ENCODE results near the gene FAM174B. TPM values are rescaled to one million over a fixed set of nuclear protein-coding genes. Genes with fewer than 3 reads are reported as not detected.

Gene FAM174B
- total RNA-seq, 1 experiment from 2014 or later, result 0.30 TPM

DNA sequence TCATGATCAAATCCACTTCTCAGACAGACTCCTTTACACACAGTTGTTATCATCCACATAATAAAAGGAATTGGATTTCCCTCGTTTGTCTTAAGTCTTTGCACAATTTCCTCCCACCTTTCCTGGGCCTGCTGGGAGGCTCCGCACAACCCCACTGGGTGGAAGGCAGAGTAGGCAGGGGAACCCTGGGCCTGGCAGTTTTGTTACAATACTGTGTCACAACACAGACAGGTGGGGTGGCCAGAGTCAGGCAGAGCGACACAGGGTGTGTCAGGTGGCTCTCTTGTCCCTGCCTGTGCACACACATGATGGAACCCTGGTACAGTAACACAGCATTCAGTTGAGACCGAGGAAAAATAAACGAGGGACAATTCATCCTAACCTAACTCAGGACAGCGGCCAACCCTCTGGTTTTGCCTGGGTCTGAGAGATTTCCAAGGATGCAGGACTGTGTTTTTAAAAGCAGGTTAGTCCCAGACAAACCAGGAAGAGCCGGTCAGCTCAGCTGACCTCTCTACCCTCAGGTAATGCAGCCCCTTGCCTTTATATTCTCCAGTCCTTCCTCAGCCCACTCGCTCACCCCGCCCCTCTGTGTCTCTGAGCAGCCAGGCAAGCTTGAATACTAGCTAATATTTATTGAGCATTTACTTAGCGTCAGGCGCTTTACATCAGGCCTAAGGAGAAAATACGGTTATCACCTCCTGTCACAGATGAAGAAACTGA, 8.8 kb upstream of the FAM174B start:
- Histone ChIP-seq H3K79me2 (ENCODE audit: insufficient read depth, low read length) (no peaks in the 10 kb centered on the region), H3K4me3 (replicated peaks in 1 of 2; ENCODE audit: low read depth in 1 of 2, low read length in 2 of 2) (no peak overlapping the region), H3K9me2 (ENCODE audit: insufficient read depth) (no peaks in the 10 kb centered on the region), H3K27ac (ENCODE audit: low read depth, low read length) (no peak overlapping the region), H3K36me3 (ENCODE audit: control insufficient read depth in 1 of 2, insufficient read depth in 2 of 2, low read length in 2 of 2) (no peaks in the 10 kb centered on the region), H2AFZ (ENCODE audit: low read depth, low read length, poor library complexity, severe bottlenecking) (no peak overlapping the region), H3K4me1 (ENCODE audit: control insufficient read depth in 1 of 2, insufficient read depth in 2 of 2, low read length in 2 of 2) (no peaks in the 10 kb centered on the region), H3K27me3 (ENCODE audit: insufficient read depth, low read length) (peaks cover 3% of the 10 kb centered on the region; the same call in 1 of the 2 replicates), H4K20me1 (ENCODE audit: insufficient read depth) (no peaks in the 10 kb centered on the region), H3K4me2 (ENCODE audit: low read length) (no peak overlapping the region), H3K9ac (ENCODE audit: low read length) (no peak overlapping the region), H3K9me3 (ENCODE audit: control insufficient read depth in 1 of 2, insufficient read depth in 1 of 2, low read depth in 1 of 2, low read length in 2 of 2) (no peaks in the 10 kb centered on the region)
- BruUV-seq (replicated peaks), result no TSS peak
- ChIA-PET POLR2A (no interaction called here), RAD21 (ENCODE audit: low non-redundant PET in 1 of 2, low total read pairs in 2 of 2, uncharacterized antibody in 2 of 2, unreplicated experiment in 2 of 2) (no interaction called here), CTCF (no interaction called here)
- no peak; the same call in 1 of the 2 replicates for ATAC-seq
- no peak for TF ChIP-seq SRF (IDR thresholded peaks at IDR 0.05; ENCODE audit: low read depth)
- no peak for TF ChIP-seq EZH2phosphoT487 (IDR thresholded peaks at IDR 0.05; ENCODE audit: borderline replicate concordance)
- TF ChIP-seq EZH2 (IDR thresholded peaks at IDR 0.05), result no peak
- no peak for TF ChIP-seq EGR1 (IDR thresholded peaks at IDR 0.05; ENCODE audit: low read depth)
- no peak for TF ChIP-seq CBX3 (IDR thresholded peaks at IDR 0.05; ENCODE audit: low read depth)
- TF ChIP-seq, protein P1, sequence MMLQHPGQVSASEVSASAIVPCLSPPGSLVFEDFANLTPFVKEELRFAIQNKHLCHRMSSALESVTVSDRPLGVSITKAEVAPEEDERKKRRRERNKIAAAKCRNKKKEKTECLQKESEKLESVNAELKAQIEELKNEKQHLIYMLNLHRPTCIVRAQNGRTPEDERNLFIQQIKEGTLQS (IDR thresholded peaks at IDR 0.05), result no peak
- TF ChIP-seq CEBPB (IDR thresholded peaks at IDR 0.05; ENCODE audit: low read depth), result no peak
- no peak for TF ChIP-seq ELF1 (IDR thresholded peaks at IDR 0.05; ENCODE audit: borderline replicate concordance, low read depth)
- TF ChIP-seq, protein P2, sequence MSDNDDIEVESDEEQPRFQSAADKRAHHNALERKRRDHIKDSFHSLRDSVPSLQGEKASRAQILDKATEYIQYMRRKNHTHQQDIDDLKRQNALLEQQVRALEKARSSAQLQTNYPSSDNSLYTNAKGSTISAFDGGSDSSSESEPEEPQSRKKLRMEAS (IDR thresholded peaks at IDR 0.05), result no peak
- TF ChIP-seq JUND (IDR thresholded peaks at IDR 0.05), result no peak
- no peak for TF ChIP-seq FOSL1 (IDR thresholded peaks at IDR 0.05; ENCODE audit: low read depth)
- TF ChIP-seq, protein P3, sequence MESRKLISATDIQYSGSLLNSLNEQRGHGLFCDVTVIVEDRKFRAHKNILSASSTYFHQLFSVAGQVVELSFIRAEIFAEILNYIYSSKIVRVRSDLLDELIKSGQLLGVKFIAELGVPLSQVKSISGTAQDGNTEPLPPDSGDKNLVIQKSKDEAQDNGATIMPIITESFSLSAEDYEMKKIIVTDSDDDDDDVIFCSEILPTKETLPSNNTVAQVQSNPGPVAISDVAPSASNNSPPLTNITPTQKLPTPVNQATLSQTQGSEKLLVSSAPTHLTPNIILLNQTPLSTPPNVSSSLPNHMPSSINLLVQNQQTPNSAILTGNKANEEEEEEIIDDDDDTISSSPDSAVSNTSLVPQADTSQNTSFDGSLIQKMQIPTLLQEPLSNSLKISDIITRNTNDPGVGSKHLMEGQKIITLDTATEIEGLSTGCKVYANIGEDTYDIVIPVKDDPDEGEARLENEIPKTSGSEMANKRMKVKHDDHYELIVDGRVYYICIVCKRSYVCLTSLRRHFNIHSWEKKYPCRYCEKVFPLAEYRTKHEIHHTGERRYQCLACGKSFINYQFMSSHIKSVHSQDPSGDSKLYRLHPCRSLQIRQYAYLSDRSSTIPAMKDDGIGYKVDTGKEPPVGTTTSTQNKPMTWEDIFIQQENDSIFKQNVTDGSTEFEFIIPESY (IDR thresholded peaks at IDR 0.05; ENCODE audit: extremely low read depth, insufficient replicate concordance, low read length), result no peak
- TF ChIP-seq SIN3A (IDR thresholded peaks at IDR 0.05; ENCODE audit: low read depth), result no peak
- TF ChIP-seq ZNF274 (IDR thresholded peaks at IDR 0.05; ENCODE audit: low read depth, low read length), result no peak
- TF ChIP-seq POLR2A (IDR thresholded peaks at IDR 0.05; ENCODE audit: borderline replicate concordance, extremely low read depth, insufficient read depth, insufficient read length), result no peak
- no peak for TF ChIP-seq ZFX (IDR thresholded peaks at IDR 0.05)
- TF ChIP-seq, protein P4, sequence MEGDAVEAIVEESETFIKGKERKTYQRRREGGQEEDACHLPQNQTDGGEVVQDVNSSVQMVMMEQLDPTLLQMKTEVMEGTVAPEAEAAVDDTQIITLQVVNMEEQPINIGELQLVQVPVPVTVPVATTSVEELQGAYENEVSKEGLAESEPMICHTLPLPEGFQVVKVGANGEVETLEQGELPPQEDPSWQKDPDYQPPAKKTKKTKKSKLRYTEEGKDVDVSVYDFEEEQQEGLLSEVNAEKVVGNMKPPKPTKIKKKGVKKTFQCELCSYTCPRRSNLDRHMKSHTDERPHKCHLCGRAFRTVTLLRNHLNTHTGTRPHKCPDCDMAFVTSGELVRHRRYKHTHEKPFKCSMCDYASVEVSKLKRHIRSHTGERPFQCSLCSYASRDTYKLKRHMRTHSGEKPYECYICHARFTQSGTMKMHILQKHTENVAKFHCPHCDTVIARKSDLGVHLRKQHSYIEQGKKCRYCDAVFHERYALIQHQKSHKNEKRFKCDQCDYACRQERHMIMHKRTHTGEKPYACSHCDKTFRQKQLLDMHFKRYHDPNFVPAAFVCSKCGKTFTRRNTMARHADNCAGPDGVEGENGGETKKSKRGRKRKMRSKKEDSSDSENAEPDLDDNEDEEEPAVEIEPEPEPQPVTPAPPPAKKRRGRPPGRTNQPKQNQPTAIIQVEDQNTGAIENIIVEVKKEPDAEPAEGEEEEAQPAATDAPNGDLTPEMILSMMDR (IDR thresholded peaks at IDR 0.05 in 2 of 3, conservative IDR thresholded peaks at IDR 0.05 in 1 of 3; ENCODE audit: borderline replicate concordance in 1 of 3, insufficient read depth in 1 of 3, low read depth in 2 of 3, low read length in 2 of 3), result no peak
- no peak for TF ChIP-seq TCF7L2 (IDR thresholded peaks at IDR 0.05; ENCODE audit: borderline replicate concordance, extremely low read depth, insufficient read depth, insufficient read length)
- no peak for TF ChIP-seq RAD21 (IDR thresholded peaks at IDR 0.05; ENCODE audit: low read depth)
- TF ChIP-seq YY1 (IDR thresholded peaks at IDR 0.05; ENCODE audit: extremely low read depth, insufficient replicate concordance, low read depth, low read length), result no peak
- intact Hi-C loops (cut with micrococcal nuclease), result no loop called here
- no peak for DNase-seq (ENCODE audit: low read depth, low spot score)

Measured in HCT116 (cell line).